ENCODE data around the gene SKAP1.
A peak's percentile ranks its signal among the peaks of the same experiment; 100 is the strongest.
"Not testable (repeated sequence)": the region's sequence is repeated elsewhere in the genome, so short reads cannot be mapped to it uniquely, and the experiment has no call there.

The SKAP1 gene

DNA sequence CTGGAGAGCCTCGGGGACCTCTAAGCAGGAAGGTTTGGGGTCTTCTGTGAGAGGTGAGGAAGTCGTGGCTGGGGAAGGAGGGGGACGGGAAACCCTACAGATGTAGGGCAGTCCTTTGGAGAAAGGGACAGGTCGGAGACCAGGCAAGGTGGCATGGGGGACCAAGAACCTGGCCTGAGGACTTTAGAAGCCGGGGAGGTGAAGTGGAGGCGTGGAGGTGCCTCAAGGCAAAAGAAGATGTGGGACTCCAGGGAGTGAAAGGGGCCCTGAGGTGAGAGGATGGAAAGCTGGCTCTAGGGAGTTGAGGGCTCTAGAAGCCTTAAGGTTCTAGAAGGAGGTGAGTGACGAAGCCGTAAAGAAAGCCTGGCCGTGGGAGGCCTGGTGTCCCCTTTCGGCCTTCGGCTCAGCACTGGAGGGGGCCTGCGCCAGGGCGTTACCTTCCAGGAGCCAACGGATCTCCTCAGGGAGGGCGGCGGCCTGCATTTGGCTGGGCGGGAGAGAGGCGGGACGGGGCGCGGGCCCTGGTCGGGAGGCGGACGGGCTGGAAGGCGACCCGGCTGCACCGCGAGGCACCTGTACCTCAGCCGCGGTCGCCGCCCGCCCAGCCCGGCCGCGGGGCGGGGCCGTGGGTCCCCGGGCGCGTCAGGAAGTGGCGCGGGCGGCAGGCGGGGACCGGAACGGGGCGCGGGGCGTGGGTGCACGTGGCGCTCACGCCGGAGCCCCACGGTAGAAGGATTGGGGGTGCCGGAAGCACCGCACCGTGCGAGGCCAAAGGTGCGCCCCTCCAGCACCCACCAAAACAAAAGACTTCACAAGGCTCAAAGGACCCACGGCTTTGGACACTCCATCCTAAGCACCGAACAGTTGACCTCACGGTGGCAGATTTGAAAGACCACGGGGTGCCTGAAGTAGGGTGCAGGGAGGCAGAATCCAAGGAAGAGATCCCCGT is at the start of gene SKAP1:
SKAP1 (minus strand) TSS at position 577 of the 949 bp plus-strand sequence.
- peak; percentile 62 to 70 for DNase-seq

DNA sequence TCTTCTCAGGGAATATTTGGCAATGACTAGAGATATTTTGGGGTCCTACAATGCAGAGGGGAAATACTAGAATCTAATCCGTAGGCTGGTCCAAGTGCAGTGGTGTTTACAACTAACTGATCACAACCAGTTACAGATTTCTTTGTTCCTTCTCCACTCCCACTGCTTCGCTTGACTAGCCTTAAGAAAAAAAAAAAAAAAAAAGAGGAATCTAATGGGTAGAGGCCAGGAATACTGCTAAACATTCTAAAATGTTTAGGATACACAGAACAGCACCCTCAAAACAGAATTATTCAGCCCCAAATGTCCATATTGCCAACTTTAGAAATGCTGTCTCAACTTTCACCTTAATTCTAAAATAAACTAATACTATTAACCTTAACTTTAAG is 49.0 kb upstream of the SKAP1 start:
- DNase-seq = no peak

DNA sequence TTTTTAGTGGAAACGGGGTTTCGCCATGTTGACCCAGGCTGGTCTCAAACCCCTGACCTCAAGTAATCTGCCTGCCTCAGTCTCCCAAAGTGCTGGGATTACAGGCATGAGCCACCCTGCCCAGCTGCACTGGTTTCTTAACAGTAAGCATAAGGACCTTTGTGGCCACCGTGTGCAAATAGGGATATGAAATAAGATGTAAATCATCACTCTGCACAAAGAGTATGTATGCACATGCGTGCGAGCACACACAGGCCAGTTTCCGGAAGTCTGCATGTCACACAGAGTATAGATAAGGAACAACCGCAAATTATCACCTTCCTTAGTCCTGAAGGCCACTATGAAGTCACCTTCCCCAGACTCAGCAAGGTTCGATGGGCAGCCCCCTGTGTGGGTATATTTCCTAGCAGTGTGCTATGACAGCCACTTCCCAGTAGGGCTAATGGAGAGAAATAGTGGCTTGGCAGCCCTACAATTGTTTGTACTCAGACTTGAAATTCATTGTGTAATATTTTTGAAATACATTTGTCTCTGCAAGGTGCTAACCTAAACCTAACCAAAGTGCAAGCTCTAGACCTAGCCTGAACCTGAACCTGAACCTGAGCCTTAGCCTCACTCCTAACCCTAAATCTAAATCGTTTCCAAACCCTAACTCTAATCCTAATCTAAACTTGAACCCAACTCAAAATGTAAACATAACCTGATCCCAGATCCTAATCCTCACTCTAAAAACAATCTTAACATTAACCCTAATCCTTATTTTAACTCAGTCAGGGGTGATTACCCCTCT is 48.4 kb upstream of the SKAP1 start:
- DNase-seq = peak; percentile 37 to 46

DNA sequence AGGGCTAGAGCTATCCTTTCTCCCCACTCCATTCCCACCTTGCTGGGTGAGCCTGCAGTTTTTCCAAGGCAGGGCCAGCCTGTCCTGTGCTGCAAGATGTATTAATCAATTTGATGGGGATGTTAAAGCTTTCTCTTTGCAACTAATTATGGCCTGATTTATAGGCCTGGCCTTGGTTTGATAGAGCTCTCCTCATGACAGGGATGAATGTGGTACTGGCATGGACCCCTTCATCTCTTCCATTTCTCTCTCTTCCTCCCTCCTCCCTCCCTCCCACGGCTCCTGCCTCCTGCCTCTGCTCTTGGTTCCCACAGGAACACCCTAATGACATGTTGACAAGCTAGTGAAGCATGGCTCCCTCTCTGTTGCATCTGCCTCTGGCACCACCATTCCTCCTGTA is 47.2 kb upstream of the SKAP1 start:
- no peak for DNase-seq

DNA sequence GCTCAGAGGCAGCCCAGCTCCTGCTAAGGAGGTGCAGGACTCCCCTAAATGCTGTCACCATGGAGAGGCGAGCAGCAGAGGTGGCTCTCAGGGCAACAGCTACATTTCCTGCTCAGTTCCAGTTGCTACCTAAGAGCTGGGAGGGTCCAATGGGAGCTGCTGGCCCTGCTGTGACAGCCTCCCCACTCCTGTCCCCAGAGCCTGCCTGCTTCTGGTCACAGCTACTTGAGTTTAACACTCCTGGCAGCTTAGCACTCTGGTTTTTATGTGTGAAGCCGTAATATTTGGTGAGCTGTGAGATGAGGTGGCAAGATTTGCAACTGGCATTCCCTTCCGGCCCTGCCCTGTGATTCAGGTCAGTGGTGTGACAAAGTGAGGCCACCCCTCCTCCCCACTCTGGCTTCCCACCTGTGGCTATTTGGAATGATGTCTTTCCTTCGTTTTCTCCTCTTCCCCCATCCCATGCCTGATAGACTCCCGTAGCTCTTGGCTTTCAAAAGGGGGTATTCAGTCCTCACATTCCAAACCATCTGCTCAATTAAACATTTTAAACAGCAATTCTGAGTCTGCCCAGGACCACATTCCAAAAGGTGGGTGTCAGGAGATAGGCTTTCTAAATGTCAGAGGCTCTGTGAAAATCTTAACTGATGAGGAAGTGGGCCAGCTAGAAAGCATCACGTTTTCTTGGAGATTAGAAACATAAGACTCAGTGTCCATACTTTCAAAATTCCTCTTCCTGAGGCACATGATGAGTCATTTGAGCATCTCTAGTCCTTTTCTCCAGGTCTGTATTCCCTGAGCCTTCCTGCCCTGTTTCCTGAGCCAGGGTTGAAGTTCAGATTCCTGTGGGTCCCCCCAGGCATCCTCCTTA is 42.6 kb upstream of the SKAP1 start:
- DNase-seq = peak; percentile 32 to 46

DNA sequence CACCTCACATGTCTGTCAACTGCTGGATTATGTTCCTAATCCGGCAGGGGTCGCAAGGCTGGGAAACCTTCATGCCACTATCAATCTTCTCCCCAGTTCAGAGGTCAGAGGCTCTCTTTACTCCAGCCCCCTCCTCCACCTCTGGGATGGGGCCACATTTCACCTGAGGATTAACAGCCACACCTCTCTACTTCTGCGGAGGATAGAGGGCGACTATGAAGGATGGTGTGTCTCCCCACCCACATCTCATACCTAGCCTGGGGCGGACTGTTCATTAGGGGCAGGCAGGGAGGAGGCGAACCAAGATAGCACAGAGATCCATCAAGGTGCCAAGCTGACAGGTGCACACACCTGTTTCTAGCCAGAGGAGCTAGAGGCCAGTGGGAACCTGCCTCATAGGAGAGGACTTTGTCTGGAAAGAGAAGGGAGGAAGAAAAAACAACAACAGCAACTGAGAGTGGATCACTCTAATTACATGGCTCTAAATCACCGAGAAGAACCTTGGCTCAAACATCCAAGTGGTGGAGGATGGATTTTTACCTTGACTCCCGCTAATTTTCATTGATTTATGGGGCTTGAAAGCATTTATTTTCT is 41.9 kb upstream of the SKAP1 start:
- no peak for DNase-seq

DNA sequence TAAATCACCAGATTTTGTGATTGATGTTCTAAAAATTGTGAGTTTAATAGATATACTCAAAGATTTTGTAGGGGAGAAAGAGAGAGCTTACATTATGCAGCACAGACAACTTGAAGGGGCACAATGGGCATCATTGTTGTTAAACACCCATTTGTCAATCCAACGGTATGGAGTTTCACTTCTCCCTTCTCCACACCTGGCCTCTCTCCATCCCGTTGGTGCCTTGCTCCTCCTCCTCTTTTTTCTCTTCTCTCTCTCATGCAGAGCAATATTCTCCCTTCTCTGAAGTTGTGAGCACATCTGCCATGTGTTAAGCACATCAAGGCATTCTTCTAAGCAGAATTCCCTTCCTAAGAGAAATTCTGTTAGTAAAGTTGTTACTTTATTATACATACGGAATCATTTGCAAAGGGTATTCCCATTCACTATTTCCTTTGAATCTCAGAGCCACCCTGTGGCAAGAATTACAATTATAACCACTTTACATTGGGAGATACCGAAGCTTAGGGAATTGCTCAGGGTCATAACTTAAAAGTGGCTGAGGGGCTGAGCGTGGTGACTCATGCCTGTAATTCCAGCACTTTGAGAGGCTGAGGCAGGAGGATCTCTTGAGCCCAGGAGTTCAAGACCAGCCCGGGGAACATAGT is 40.5 kb upstream of the SKAP1 start:
- DNase-seq = no peak

DNA sequence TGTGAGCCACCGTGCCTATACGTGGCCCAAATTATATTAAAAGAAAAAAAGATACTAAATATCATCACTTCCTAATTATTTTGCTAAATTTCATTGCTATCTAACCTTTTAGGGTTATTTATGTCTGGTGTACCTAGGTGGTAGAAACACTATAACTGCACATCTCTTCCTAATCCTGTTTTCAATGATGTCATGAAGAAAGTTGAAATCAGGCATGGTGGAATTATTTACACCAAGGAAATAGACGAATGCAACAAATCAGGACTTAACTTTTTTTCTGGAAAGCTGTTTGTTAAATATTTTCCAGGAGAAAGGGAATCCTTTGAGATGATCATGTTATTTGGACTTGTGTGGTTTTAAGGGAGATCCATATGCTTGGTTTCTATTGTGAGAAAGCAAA is 39.2 kb upstream of the SKAP1 start:
- DNase-seq = no peak

DNA sequence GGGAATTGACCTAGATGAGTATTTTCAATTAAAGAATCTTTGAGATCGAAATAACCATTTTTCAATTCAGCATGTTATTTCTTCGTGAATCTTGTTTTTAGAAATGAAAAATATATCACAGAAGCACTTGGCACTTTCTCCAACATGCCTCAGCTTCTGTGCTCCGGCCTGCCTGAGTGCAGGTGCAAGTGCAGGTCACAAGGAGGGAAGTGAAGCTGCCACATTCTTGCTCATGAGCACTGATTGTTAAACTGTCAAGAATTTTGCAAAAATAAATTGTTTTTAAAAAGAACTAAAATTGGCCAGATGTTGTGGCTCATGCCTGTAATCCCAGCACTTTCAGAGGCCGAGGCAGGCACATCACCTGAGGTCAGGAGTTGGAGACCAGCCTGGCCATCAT is 38.3 kb upstream of the SKAP1 start:
- no peak for DNase-seq

DNA sequence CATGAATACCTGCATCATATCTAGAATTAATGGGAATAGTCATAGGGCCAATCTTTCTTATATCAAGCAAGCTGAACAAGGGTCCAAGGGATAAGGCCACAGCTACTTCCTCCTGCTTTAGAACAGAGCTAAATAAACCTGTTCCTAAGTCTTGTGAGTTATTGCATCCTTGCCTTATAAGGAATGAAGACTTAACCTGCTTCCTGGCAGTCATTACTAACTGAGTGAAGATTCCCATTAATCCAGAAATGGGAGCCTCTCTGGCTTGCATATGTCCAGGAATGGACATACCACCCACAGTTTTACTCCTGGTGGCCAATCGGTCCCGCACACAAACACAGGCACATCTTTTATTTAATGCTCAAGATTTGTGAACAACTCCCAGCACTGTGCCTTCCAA is 35.9 kb upstream of the SKAP1 start:
- DNase-seq = no peak

DNA sequence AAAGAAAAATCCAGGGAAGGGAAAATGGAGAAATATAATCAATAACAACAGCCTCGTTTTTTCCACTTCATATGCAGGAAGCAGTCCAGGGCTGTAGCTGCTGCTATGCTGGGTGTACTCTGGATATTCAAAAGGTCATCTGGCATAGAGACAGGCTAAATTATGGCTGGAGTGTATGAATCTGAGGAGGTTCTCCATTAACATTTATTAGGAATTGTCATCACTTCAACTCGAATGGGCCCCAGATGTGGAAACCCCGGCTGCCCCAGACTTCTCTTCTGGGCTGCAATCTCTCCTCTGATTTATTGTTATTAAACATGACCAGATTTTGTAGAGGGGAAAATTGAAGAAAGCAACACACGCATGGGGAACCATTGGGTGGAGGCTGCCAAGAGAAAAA is 33.5 kb upstream of the SKAP1 start:
- DNase-seq = no peak

DNA sequence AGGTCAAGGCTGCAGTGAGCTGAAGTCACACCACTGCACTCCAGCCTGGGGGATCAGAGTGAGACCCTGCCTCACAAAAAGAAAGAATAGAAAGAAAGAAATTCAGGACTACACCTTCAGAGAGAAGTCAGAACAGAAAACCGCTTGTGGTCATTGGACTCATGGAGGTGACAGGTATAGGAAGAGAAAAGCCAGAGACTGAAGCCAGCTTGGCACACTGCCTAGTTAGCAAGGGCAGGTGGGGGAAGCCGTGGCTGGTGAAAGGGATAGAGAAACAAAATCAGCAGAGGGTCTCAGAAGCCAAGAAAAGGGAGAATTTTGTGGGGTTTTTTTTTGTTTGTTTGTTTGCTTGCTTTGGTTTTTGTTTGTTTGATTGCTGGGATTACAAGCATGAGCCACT is 32.9 kb upstream of the SKAP1 start:
- no peak for DNase-seq

DNA sequence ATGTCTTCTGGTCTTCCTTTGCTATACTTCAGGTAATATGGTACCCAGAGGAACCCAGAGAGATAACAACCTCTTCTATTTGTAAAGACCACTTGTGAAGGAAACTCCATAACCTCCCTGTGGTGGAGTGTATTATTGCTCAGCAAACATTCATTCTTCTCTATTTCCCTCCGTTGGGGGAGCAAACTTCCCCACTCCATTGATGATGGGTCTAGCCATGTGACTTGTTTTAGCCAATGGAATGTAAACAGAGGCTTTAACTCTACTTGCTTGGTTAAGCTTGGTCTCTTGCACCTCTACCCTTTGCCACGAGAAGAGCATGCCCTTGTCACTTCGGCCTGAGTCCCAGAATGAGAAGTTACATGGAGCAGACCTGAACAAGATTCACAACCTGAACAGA is 30.0 kb upstream of the SKAP1 start:
- no peak for DNase-seq

DNA sequence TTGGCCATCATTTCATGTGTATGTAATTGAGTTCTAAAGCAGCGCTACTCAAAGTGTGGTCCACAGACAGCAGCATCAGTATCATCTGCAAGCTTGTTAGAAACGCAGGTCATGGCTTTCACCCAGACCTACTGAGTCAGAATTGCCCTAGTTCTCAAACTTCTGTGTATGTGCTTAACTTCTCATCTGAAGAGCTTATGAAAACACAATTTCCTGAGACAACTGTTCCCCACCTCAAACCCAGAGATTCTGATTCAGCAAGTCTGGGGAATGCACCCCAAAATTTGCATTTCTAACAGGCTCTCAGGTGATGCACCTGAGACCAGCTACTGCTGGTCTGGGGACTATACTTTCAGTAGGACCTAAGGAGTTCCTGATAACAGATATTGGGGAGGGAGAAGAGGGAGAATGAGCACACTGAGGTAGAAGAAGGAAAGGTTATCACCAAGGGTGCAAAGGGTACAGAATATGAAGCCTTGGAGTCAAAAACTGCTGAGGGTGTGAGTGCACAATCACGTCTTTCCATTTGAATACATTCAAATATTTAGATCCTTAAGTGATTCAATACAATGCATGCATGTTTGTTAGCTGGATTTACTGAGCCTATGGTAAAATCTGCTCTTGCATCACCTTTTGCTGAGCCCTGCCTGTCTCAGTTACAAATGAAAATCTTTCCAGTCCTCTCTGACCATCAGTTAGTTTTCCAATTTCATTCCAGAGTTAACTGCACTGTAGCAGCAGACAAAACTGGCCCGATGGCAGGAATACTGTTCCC is 29.2 kb upstream of the SKAP1 start:
- no peak for DNase-seq

DNA sequence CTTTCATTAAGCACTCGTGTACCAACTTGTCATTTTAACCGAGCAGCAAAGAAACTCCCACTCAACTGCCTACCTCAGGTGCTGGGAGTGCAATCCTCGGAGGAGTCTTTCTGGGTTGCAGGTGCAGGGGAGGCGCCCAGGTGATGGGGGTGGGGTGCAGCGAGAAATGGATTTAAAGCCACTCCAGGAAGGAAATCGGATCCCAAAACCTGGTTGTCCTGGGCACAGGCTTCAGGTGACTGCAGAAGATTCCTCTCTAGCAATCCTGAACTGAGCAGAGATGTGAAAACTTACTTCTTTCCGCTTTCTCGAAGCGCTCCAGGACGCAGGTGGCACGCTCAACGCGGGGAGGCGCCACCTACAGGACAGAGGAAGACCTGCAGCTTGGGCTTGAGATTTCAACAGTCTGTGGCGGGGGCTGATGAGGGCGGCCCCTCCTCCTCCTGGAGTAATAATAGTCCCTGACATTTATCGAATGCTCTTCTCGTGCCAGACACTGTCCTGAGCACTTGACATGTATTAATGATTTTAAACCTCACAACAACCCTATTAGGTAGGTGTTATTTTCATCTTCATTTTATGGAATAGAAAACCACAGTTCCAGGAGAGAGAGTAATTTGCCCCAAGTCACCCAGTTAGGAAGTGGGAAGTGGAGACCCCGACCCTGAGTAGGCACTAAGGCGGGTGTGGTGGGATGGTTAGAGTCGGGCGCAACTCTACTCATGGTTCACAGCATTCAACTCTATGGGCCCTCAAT is 27.2 kb upstream of the SKAP1 start:
- peak; percentile 79 to 85 for DNase-seq

DNA sequence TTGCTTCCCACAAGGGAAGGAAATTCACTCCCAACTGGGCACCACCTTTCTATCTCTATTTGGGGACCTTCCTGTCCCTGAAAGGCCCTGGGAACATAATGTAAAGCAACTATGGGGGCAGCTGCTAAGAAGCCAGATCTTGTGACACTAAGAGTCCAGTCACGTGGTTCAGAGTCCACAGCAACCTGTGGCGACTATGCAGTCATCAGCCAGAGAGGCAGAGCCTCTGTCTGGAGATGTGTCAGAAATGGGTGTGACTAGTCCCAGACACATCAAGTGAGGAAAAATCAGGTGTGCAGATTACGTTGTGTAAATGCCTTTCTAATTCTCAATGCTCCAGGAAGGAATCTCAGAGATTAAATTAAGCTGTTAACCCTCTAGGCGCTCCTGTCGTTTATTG is 26.6 kb upstream of the SKAP1 start:
- no peak for DNase-seq

DNA sequence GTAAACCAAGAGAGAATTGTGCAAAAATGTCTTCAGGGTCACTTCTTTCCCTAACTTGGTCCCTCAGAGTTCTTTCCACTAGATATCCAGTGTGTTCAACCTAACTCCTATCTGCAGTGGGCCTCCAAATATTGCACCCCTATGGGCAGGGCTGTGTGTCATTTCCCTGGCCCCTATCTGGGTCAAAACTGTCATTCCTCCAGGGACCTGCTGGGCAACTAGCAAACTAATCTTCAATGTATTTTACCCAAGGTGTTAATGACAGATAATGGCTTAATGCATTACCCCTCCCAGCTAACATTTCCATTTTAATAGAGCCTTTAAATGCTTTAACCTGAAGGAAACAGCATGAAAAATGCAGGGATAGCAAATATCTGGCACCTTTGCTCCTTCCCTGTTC is 25.8 kb upstream of the SKAP1 start:
- DNase-seq = no peak

DNA sequence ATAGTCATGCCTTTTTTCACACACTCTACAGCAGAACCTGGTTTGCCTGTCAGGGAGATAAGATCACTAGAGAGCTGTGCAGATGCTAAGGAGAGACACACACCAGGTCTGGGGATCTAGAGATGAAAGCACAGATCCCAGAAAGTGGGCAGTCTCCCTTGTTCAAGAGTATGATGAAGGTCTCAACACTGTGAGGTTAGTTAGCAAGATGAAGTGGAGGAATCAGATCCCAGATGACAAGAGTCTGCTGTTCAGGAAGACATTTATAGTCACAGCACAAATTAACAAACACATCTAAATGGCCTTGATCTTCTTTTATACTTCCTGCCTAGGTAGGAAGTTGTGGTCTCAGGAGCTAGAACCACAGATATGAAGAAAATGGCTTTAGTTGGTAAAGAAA is 23.4 kb upstream of the SKAP1 start:
- peak in 1 of 2 donors; percentile 70 for DNase-seq

DNA sequence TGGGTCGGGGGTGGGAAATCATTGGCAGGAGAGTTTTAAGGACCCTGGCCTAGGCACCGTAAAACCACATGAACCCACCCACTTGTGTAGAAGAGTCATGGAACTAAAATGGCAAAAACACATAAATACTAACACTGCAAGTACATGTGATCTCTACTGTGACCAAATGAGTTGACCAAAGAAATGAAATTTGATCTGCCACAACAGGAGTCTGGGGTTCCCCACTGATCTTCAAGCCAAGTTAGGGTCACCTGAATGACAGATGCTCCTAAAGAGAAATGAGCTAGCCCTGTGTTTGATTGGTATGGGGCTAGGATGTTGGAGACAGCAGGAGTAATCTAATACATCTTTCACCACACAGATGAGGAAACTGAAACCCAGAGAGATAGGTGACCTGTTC is 21.5 kb upstream of the SKAP1 start:
- no peak for DNase-seq

DNA sequence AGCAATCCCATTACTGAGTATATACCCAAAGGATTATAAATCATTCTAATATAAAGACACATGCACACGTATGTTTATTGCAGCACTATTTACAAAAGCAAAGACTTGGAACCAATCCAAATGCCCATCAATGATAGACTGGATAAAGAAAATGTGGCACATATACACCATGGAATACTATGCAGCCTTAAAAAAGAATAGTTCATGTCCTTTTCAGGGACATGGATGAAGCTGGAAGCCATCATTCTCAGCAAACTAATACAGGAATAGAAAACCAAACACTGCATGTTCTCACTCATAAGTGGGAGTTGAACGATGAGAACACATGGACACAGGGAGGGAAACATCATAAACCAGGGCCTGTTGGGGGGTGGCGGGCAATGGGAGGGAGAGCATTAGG is 19.3 kb upstream of the SKAP1 start:
- not testable (repeated sequence) for DNase-seq

DNA sequence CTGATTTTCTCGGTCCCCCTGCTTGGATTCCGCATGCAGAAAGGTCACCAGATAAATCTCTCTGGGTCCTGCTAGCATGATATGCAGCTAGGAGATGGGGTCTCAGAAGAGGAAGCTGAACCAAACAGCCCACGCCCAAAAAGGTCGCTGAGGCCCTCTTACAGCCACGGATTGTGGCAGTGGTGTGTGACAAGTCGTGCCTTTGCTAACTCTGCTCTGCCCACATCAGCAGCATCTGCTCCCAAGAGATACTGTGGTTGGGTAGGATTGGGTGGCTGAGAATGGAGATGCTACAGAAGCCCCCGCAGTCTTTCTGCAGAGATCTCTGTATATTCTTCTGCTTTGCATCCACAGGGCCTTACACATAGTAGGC is 15.2 kb upstream of the SKAP1 start:
- no peak for DNase-seq

Data from CD4-positive, alpha-beta T cell treated with Interleukin-4 for 1 hour (primary cell).